ENCODE results near the gene NOS1AP.
"Not testable (repeated sequence)": the region's sequence is repeated elsewhere in the genome, so short reads cannot be mapped to it uniquely, and the experiment has no call there.

Gene NOS1AP

GRCh38 chr1:162195567-162195966 lies 126.1 kb downstream of the NOS1AP start:
- DNase-seq = no peak

DNA sequence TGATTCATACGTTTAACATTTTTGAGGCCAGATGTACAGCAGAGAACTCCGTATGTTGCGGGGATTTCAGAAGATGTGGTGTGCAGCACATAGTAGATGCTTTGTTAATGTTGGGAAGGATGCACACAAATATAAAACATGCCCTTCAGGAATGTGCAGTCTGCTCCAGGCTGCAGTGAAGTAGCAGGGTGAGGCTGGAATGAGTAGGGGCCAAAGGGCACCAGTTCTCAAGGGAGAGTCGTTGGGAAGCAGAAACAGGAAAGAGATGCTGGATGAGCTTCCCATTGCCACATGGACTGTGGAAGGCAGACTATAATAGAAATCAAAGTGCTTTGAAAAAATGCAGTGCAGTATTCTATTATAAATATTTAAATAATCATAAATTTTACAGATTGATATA lies 126.9 kb downstream of the NOS1AP start:
- DNase-seq = no peak

GRCh38 chr1:162197041-162197531 lies 127.6 kb downstream of the NOS1AP start:
- no peak for DNase-seq

GRCh38 chr1:162197615-162198421 lies 128.3 kb downstream of the NOS1AP start:
- DNase-seq = no peak

DNA sequence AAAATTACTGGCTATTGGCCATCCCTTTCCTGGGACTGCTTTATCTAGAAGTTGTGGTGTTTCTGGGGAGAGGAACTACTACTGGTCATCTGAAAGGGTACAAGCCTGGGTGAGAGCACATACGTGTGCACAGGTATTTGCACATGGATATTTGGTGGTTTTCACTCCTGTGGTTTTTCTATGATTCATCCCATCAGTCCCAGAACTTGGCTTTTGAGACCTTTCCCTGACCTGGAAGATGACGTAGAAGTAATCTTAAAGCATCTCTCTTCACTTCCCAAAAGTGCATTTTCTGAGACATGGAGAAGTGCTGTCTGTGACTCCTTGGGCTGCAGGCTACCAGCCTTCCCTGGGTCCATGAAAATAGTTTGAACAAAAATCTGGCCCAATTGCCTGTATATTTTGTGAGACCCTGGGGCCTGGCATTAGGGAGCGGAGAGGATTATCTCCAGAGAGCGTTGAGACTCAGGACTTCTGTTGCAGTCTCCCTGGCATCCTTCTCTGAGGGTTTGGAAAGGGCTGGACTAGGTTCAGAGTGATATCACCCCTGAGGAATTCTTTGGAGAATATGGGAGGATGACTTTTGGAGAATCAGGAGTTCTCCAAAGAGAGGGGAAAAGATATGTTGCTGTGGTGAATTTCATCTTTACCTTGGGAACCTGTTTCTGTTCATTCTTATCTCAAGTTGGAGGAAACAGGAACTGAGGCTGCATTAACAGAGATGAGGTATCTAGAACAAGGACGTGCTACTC lies 130.8 kb downstream of the NOS1AP start:
- no peak for DNase-seq

DNA sequence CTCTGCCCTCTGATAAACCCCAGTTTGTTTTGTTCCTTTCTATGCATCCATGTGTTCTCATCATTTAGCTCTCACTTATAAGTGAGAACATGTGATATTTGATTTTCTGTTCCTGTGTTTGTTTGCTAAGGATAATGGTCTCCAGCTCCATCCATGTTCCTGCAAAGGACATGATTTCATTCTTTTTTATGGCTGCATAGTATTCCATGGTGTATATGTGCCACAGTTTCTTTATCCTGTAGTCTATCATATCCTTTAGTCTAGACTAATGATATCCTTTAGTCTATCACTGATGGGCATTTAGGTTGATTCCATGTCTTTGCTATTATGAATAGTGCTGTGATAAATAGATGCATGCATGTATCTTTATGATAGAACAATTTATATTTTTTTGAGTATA lies 131.6 kb downstream of the NOS1AP start:
- not testable (repeated sequence) for DNase-seq

- no peak for DNase-seq
These were observed 134.8 kb downstream of the NOS1AP start for GRCh38 chr1:162204129-162204822.

DNA sequence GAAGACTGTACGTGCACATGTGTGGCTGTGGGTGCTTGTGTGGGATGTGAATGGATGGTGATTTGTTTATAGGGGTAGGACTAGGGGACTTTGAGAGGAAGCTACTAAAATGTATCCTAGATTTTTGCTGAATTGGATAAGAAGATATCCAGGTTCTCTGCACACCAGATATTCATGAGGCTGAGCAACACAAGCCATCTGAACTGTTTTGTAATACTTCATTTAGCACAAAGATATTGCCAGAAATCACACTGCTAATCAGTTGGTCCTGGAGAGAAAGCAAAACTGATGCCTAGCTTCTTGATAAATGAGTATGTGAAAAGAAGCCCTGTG lies 135.3 kb downstream of the NOS1AP start:
- no peak for DNase-seq

DNA sequence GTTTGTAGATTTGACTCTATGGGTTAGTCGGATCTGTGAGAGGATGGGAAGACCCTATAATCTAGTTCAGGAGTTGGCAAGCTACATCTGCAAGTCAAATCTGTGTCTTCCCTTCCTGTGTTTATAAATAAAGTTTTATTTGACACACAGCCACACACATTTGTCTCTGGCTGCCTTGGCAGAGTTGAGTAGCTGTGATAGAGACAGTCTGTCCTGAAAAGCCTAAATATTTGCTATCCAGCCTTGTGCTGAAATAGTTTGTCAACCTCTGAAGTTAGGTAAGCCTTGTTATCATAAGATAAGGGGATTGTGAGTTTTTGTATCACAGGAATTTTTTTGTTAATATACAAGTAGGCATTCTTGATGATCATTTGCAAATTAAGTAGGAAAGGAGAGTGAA lies 136.8 kb downstream of the NOS1AP start:
- DNase-seq = no peak

DNA sequence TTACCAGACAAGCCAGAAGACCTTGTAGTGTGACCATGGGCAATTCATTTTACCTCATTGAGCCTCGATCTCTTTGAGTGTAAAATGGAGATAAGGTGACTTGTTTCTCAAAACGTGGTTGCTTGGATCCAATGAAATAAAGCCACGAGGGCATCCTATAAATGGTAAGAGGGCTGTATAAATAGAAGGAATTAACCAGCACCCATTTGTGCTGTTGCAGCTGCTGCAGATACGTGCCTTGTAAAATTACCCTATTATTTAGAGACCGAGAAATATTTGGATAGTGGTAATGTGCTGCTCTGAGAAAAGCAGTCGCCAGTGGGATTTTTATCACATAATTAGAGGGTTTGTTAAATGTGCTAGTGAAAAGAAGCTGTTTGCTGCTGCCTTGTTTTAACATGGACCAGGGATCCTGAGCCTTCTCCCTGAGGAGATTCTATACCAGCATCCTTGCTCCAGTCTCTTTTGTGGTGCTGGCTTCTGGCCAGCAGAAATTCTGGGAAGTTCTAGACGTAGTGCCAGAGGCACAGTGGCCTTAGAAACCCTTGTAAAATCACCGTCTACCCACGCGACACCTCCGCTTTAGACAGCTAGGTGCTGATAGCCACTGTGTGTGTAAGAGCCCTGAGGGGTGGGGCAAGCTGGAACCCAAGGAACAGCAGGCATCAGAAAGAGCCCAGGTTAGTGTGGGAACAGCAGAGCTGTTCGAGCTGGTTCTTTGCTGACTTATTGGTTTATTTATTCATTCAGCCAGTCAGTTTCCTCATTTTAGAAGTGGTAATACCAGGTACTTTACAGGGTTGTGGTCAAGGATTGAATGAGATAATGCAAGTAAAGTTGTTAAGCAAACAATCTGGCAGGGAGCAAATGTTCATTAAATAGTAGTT lies 137.5 kb downstream of the NOS1AP start:
- DNase-seq = no peak

DNA sequence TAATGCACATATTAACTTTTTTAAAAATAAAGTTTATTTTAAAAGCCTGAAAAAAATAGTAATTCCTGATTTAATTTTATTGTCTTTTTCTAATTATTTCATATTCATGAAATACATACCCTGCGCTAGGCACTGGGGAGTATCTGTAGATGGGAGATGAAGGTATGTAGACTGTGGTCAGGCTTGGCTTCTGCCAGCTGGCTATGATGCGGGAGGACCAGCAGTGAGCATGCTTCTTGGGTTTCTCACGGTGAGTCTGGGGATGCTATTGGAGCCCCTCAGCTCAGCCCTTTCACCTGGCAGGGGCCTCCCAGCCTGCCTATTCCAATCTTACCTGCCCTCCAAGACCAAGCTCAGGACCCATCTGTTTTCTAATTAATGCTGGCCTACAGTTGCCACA lies 138.4 kb downstream of the NOS1AP start:
- no peak for DNase-seq

- no peak for DNase-seq
These were observed 140.7 kb downstream of the NOS1AP start for GRCh38 chr1:162210196-162210595.

GRCh38 chr1:162212713-162213112 lies 143.2 kb downstream of the NOS1AP start:
- DNase-seq = no peak

DNA sequence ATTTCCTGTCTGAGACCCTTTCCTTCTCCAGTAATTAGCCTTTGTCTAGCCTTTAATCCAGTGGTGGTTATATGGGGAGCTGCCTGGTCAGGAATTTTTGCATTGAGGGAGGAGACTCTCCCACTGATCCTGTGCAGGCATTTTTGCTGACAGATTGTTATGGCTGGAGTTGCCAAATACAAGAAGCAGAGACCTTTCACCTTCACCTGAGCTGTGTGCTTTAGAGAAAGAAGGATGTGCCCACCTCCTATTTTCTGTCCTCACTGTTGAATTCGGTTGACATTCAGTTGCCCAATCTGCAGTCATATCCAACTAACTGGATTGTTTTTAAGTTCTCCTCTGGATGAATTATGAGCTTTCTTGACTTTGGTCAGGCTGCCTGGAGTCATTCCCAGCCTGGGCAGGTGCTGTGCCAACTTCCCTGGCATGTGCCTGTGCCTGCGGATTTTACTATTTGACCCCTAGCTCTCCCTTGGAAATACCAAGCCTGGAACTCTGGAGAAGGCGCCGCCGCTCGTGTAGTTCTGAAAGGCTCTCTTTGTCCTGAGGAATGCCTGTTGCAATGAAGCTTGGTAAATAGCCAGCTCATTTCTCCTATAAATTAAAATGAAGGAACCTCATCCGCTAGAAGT lies 143.9 kb downstream of the NOS1AP start:
- no peak for DNase-seq

DNA sequence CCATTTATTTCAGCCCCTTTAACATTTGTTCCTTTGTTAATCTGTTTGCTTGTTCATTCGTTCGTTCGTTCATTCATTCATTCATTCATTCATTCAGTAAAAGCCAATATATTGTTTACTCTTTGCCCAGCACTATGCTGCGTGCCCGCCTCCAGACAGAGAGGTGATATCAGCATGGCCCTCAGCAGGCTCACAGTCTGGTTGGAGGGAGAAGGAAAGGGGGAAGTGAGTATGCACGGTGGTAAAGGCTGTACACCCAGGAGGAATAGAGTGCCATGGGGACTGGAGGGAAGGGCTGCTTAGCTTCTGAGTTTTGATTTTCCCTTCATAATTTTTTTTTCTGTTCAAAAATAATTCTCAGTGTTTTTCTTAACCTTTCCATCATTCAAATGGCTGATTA lies 144.7 kb downstream of the NOS1AP start:
- no peak for DNase-seq

DNA sequence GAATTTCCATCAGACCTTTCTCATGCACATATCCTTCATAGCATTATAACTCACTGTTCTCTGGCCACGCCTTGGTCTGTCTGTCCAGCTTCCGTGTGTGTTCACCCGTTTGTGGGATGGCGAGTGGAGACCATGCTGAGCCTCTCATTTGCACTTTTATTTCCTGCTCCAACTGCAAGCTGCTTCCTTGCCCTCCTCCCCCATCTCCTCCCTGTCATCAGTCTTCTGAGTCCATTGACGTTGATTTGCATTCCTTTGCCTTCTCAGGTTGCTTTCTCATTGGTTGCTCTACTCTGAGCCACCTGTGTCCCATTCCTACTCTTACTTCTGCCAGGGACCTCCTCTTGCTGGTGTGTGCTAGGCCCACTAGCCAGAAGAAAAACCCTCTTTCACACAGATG lies 146.4 kb downstream of the NOS1AP start:
- DNase-seq = no peak

GRCh38 chr1:162216604-162217003 lies 147.1 kb downstream of the NOS1AP start:
- no peak for DNase-seq

DNA sequence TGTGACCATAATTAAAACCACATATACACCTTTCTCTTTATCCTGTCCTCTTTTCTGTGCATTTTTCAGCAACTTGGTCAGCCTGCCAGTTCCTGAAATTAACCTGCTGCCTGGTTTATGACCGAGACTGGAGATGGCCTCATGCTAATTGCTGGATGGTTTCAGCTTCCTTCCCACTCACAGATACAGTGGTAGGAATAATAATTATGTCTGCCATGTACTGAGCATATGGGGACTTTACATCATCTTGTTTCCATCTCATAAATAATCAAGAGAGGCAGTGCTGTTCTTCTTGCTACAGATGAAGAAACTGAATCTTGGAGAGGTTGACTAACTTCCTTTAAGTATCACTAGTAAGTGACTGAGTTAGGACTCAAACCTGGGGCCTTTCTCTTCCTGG lies 148.2 kb downstream of the NOS1AP start:
- no peak for DNase-seq

DNA sequence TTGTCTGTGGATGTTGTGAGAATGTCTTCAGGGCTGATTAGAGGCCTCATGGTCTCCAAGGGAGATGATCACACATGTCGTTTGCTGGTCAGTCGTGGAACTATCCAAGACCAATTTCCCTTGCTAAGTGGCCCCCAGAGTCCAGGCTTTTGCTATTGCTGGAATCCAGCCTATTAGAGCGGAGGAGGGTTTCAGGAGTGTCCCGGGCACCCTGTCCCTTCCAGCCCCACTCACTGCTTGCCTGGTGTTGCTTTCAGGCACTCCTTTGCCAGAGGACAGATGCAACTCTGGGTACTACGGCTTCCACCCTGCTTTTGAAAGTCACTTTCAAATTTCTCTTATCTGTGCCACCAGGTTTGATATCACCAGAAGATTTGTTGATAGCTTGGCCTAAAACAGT lies 149.1 kb downstream of the NOS1AP start:
- no peak for DNase-seq

GRCh38 chr1:162218975-162219374 lies 149.5 kb downstream of the NOS1AP start:
- no peak for DNase-seq

GRCh38 chr1:162219461-162219860 lies 150.0 kb downstream of the NOS1AP start:
- DNase-seq = no peak

DNA sequence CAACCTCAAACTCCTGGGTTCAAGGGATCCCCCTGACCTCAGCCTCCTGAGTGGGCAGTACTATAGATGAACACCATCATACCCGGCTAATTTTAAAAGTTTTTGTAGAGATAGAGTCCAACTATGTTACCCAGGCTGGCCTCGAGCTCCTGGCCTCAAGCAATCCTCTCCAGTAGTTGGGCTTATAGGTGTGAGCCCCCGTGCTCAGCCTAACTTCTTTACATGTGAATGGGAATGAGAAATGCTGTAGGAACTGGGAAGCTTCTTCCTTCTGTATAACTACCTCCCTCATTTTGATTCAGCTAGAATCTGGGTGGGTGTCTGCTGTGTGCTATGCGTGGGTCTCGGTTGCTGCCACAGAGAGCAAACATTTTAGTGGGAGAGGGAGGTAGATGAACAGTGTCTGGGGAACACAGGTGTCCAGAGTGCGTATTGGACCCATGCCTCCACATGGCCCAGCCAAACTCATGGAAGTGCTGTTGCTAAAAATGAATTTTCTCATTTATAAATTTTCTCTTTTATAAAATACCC lies 150.6 kb downstream of the NOS1AP start:
- no peak for DNase-seq

All from fibroblast of skin of abdomen (primary cell).